HG02970 (cell line): ENCODE measurements around the gene C4orf54.
A peak's percentile ranks its signal among the peaks of the same experiment; 100 is the strongest.

Experiments used
- ATAC-seq: cut with Tn5 transposase; IDR thresholded peaks from one replicate; pipeline ENCODE4 v1.9.1; 2021; ENCODE audit warnings: mild to moderate bottlenecking, moderate library complexity, moderate number of reproducible peaks; ENCODE audit not compliant: unreplicated experiment, low FRiP score

C4orf54 gene

GRCh38 chr4:99625369-99625768 is 32.3 kb downstream of the C4orf54 start:
- peak; percentile 65 for ATAC-seq

- no peak for ATAC-seq
Observed at GRCh38 chr4:99624141-99624719, 33.4 kb downstream of the C4orf54 start.

GRCh38 chr4:99622341-99622740 is 35.3 kb downstream of the C4orf54 start:
- ATAC-seq = no peak

- no peak for ATAC-seq
Observed at GRCh38 chr4:99617374-99617773, 40.3 kb downstream of the C4orf54 start.

- ATAC-seq = no peak
Observed at GRCh38 chr4:99615170-99615820, 42.3 kb downstream of the C4orf54 start.

GRCh38 chr4:99614491-99614890 is 43.1 kb downstream of the C4orf54 start:
- ATAC-seq = no peak

GRCh38 chr4:99612704-99613103 is 44.9 kb downstream of the C4orf54 start:
- ATAC-seq = no peak

GRCh38 chr4:99612281-99612680 is 45.3 kb downstream of the C4orf54 start:
- no peak for ATAC-seq

GRCh38 chr4:99610605-99611175 is 46.9 kb downstream of the C4orf54 start:
- no peak for ATAC-seq

- ATAC-seq = no peak
Observed at GRCh38 chr4:99608417-99608816, 49.2 kb downstream of the C4orf54 start.
